KMS-11 (cell line): ENCODE data around the gene STPG2.
"Not testable (repeated sequence)": the region's sequence is repeated elsewhere in the genome, so short reads cannot be mapped to it uniquely, and the experiment has no call there.

ENCODE experiments used
- H2AFZ ChIP-seq: fragments of 200-600 bp; sonication (generic); 2 replicates; pipeline ENCODE4 v1.6.1; 2016; ENCODE audit warnings: antibody characterized with exemption, mixed run types, low read depth
- H3K27ac ChIP-seq: fragments of 200-600 bp; sonication (generic); 2 replicates; pipeline ENCODE4 v1.6.1; 2016; ENCODE audit warnings: mild to moderate bottlenecking, mixed run types
- H3K27me3 ChIP-seq: fragments of 200-600 bp; sonication (generic); 2 replicates; pipeline ENCODE4 v1.6.1; 2017; ENCODE audit warnings: mild to moderate bottlenecking, low read depth, mixed run types, moderate library complexity; ENCODE audit not compliant: insufficient read depth
- H3K36me3 ChIP-seq: fragments of 200-600 bp; sonication (generic); 2 replicates; pipeline ENCODE4 v1.6.1; 2017; ENCODE audit warnings: mild to moderate bottlenecking, mixed run types; ENCODE audit not compliant: insufficient read depth
- H3K4me1 ChIP-seq: fragments of 200-600 bp; sonication (generic); 2 replicates; pipeline ENCODE4 v1.6.1; 2016; ENCODE audit warnings: mild to moderate bottlenecking, low read depth, mixed run types; ENCODE audit not compliant: poor library complexity, severe bottlenecking
- H3K4me2 ChIP-seq: fragments of 200-600 bp; sonication (generic); 2 replicates; pipeline ENCODE4 v1.7.0; 2016; ENCODE audit warnings: mild to moderate bottlenecking, mixed run types
- H3K4me3 ChIP-seq: fragments of 200-600 bp; sonication (generic); IDR thresholded peaks from 2 replicates; pipeline ENCODE4 v1.6.1; 2017; ENCODE audit warnings: low read depth, low read length, mixed read lengths; ENCODE audit not compliant: insufficient read depth
- H3K79me2 ChIP-seq: fragments of 200-600 bp; sonication (generic); 2 replicates; pipeline ENCODE4 v1.6.1; 2016; ENCODE audit warnings: low read depth, mixed run types; ENCODE audit not compliant: insufficient read depth
- H3K9ac ChIP-seq: fragments of 200-600 bp; sonication (generic); 2 replicates; pipeline ENCODE4 v1.6.1; 2016; ENCODE audit warnings: mild to moderate bottlenecking, mixed run types
- H4K20me1 ChIP-seq: fragments of 200-600 bp; sonication (generic); 2 replicates; pipeline ENCODE4 v1.6.1; 2016; ENCODE audit warnings: mild to moderate bottlenecking, mixed run types; ENCODE audit not compliant: insufficient read depth
- TF ChIP-seq, protein P1 (sequence below): fragments of 200-600 bp; sonication (generic); conservative IDR thresholded peaks from 2 replicates; pipeline ENCODE4 v1.6.1; 2017; ENCODE audit warnings: low read depth, mild to moderate bottlenecking, antibody characterized with exemption, low read length, moderate library complexity, mixed read lengths

The STPG2 gene

GRCh38 chr4:97558204-97558778 is 585.0 kb downstream of the STPG2 start:
- H3K27me3 ChIP-seq, result no peaks in the 10 kb centered on the region
- no peaks in the 10 kb centered on the region for H3K36me3 ChIP-seq
- H2AFZ ChIP-seq, result no peak overlapping the region
- no peak overlapping the region for H3K27ac ChIP-seq
- TF ChIP-seq, protein P1, sequence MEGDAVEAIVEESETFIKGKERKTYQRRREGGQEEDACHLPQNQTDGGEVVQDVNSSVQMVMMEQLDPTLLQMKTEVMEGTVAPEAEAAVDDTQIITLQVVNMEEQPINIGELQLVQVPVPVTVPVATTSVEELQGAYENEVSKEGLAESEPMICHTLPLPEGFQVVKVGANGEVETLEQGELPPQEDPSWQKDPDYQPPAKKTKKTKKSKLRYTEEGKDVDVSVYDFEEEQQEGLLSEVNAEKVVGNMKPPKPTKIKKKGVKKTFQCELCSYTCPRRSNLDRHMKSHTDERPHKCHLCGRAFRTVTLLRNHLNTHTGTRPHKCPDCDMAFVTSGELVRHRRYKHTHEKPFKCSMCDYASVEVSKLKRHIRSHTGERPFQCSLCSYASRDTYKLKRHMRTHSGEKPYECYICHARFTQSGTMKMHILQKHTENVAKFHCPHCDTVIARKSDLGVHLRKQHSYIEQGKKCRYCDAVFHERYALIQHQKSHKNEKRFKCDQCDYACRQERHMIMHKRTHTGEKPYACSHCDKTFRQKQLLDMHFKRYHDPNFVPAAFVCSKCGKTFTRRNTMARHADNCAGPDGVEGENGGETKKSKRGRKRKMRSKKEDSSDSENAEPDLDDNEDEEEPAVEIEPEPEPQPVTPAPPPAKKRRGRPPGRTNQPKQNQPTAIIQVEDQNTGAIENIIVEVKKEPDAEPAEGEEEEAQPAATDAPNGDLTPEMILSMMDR, result no peak
- no peaks in the 10 kb centered on the region for H3K79me2 ChIP-seq
- no peaks in the 10 kb centered on the region for H4K20me1 ChIP-seq
- H3K4me1 ChIP-seq, result no peaks in the 10 kb centered on the region
- H3K4me3 ChIP-seq, result no peak overlapping the region
- H3K9ac ChIP-seq, result no peak overlapping the region
- H3K4me2 ChIP-seq, result no peak overlapping the region

DNA sequence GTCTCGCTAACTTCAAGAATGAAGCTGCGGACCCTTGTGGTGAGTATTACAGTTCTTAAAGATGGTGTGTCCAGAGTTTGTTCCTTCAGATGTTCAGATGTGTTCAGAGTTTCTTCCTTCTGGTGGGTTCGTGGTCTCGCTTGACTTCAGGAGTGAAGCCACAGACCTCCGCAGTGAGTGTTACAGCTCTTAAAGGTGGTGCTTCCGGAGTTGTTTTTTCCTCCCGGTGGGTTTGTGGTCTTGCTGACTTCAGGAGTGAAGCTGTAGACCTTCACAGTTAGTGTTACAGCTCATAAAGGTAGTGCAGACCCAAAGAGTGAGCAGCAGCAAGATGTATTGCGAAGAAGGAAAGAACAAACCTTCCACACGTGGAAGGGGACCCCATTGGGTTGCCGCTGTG is 592.6 kb downstream of the STPG2 start:
- not testable (repeated sequence) for H3K36me3 ChIP-seq, H3K4me2 ChIP-seq, H3K79me2 ChIP-seq, H3K27ac ChIP-seq, H3K9ac ChIP-seq, H2AFZ ChIP-seq, H3K27me3 ChIP-seq, H4K20me1 ChIP-seq, H3K4me3 ChIP-seq
- peaks cover 18% of the 10 kb centered on the region for H3K4me1 ChIP-seq

GRCh38 chr4:97548943-97549583 is 594.2 kb downstream of the STPG2 start:
- H2AFZ ChIP-seq, result no peak overlapping the region
- no peak overlapping the region for H3K4me3 ChIP-seq
- no peaks in the 10 kb centered on the region for H3K79me2 ChIP-seq
- TF ChIP-seq, protein P1, result no peak
- no peaks in the 10 kb centered on the region for H3K36me3 ChIP-seq
- no peak overlapping the region for H3K9ac ChIP-seq
- no peaks in the 10 kb centered on the region for H4K20me1 ChIP-seq
- 0 out of 2 replicates have a peak overlapping the region, but pooled peaks have one; percentile 0 for H3K4me2 ChIP-seq
- peaks cover 18% of the 10 kb centered on the region for H3K4me1 ChIP-seq
- no peaks in the 10 kb centered on the region for H3K27me3 ChIP-seq
- H3K27ac ChIP-seq, result no peak overlapping the region

DNA sequence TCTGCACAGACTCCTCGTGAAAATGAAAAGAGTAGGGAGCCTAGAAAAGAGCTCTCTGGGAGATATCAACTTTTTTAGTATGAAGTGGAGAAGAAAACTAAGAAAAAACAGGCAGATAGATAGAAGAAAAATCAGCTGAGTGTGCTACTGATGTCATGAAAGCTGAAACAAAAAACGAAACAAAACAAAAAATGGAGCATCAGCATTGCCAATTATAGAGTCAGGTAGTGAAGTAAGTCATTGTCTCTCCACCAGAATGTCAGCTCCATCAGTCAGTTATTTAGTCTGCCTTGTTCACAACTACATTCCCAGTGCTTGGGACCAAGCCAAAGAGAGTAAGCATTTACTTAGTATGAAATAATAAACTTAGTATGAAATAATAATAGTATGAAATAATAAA is 595.1 kb downstream of the STPG2 start:
- H3K27ac ChIP-seq, result no peak overlapping the region
- no peak overlapping the region for H3K9ac ChIP-seq
- TF ChIP-seq, protein P1, result no peak
- H3K4me3 ChIP-seq, result no peak overlapping the region
- H3K4me1 ChIP-seq, result peaks cover 18% of the 10 kb centered on the region
- H3K36me3 ChIP-seq, result no peaks in the 10 kb centered on the region
- no peaks in the 10 kb centered on the region for H4K20me1 ChIP-seq
- H2AFZ ChIP-seq, result peak overlapping the region; percentile 11; the same call in 1 of the 2 replicates
- H3K27me3 ChIP-seq, result no peaks in the 10 kb centered on the region
- 0 out of 2 replicates have a peak overlapping the region, but pooled peaks have one; percentile 0 for H3K4me2 ChIP-seq
- no peaks in the 10 kb centered on the region for H3K79me2 ChIP-seq

DNA sequence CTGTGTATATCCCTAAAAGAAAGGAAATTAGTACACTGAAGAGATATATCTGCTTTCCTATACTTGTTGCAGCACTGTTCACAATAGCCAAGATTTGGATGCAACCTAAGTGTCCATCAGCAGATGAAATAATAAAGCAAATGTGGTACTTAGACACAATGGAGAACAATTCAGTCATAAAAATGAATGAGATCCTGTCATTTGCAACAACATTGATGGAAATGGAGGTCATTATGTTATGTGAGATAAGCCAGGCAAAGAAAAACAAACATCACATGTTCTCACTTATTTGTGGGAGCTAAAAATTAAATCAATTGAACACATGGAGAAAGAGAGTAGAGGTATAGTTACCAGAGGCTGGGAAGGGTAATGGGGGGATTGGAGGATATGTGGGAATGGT is 611.9 kb downstream of the STPG2 start:
- H3K4me3 ChIP-seq, result no peak overlapping the region
- no peaks in the 10 kb centered on the region for H3K4me1 ChIP-seq
- no peak overlapping the region for H2AFZ ChIP-seq

More for the DNA sequence above, 611.9 kb downstream of the STPG2 start:
- Histone ChIP-seq H3K79me2 (no peaks in the 10 kb centered on the region), H3K9ac (no peak overlapping the region), H3K36me3 (no peaks in the 10 kb centered on the region), H3K4me2 (no peak overlapping the region), H3K27me3 (no peaks in the 10 kb centered on the region), H4K20me1 (no peaks in the 10 kb centered on the region), H3K27ac (no peak overlapping the region)
- TF ChIP-seq, protein P1, result no peak
